HL-60/S4 treated with phorbol 12-myristate 13-acetate at 8.2 ng/mL for 4 days and 3 days (cell line): Measurements from ENCODE around the gene HPCAL1.

Experiments used
- in situ Hi-C: fragments of 300-500 bp; cut with MboI; formaldehyde crosslinking; loops from 2 replicates; pipeline ENCODE4 v1.15.0; 2022; ENCODE audit warnings: low sequenced_read_pairs

Gene HPCAL1

GRCh38 chr2:10333966-10334365 lies 31.3 kb downstream of the HPCAL1 start:
- in situ Hi-C loops, result no loop called here

DNA sequence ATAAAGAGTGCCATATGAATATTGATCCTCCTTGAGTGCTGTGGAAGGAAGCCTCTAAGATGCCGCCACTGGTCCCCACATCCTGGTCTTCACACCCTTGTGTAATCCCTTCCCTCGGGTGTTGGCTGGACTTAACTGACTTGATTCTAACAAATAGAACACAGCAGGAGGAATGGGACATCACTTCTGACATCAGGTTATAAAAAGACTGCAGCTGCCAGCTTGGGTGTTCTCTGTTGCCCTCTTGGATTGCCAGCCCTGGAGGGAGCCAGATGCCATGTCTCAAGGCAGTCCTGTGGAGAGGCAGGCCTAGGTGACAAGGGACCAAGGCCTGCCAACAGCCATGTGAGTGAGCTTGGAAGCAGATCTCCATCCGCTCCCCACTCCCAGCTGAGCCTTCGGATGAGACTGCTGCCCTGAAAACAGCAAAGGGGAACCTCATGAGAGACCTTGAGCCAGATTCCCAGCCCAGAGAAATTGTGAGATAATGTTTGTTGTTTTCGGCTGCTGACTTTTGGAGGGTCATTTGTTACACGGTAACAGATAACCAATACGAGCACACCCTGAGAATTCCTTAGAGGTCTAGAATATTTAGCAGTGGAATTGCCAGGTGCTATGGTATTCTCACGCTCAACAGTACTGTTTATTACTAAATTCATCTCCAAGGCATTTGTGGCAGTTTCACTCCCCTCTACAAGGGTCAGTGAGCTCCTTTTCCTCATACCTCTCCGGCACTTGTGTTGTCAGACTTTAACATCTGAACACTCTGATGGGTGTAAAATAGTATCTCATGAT lies 32.5 kb downstream of the HPCAL1 start:
- in situ Hi-C loops, result no loop called here

DNA sequence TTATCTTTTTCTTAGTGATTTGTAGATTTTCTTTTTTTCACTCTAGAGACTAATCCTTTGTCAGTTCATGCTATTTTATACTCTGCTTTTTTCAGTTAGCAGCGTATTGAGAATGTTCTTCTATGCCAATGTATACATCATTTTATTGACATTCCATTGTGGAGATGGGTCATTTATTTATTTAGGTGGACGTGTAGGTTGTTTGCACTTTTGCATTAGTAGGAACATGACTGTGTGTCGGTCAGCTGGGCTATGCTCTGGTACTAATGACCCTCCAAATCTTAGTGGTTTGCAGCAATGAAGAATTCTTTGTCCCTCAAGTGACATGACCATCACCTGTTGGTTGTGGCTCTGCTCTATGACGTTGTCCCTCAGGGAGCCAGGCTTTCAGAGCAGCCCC lies 33.6 kb downstream of the HPCAL1 start:
- in situ Hi-C loops, result no loop called here

DNA sequence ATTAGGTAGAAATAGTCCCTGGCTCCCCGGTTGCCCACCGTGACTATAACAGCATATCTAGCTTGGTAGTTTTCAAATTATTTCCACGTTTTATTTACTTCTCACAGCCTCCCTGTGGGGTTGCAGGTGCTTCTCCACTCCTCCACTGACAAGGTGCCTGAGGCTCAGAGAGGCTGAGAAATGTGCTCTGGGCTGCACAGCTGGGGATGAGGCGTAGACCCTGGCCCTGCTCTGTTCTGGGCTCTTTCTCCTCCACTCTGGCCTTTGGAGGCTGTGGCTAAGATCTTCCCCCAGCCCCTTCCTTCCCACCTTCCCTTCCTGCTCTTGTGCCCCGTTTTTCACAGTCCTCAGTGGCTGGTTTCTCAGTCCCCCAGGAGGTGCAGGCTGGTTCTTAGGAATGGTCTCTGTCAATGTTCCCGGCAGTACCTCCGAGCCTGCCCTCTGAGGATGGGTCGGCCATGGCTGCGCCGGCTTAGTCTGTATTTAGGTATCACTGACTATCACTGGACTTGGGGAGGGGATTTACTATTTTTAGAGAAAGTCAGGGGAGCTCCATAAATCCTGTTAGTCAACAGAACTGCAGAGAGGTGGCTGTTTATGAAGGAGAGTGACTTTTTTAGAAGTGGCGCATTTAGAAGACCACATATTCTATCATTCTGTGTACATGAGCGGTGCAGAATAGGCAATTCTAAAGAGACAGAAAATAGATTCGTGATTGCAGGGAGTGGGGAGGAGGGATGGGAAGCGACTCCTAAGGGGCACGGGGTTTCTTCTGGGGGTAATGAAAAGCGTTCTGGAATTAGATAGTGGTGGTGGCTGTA lies 35.0 kb downstream of the HPCAL1 start:
- in situ Hi-C loops, result no loop called here

- in situ Hi-C loops, result no loop called here
Observed at GRCh38 chr2:10338270-10339188, 35.8 kb downstream of the HPCAL1 start.

GRCh38 chr2:10339647-10340592 lies 37.2 kb downstream of the HPCAL1 start:
- in situ Hi-C loops, result no loop called here

DNA sequence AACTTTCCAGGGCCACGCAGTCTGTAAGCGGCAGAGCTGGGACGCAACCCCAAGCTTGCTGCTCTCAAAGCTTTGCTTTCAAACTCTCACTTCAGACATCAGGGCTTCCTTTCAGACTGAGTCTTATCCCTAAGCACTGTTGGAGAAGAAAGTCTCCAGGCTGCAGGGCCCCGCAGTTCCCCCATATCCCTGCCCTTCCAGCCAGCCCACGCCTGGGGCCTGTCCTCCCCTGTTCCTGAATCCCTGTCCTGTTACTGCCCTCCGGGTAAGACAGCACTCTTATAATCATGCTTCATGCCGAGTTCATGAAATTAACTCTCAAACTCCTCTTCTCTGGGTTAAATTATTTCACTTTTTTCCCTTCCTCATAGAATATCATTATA lies 37.9 kb downstream of the HPCAL1 start:
- in situ Hi-C loops, result no loop called here

- in situ Hi-C loops, result no loop called here
Observed at GRCh38 chr2:10341193-10341592, 38.5 kb downstream of the HPCAL1 start.

DNA sequence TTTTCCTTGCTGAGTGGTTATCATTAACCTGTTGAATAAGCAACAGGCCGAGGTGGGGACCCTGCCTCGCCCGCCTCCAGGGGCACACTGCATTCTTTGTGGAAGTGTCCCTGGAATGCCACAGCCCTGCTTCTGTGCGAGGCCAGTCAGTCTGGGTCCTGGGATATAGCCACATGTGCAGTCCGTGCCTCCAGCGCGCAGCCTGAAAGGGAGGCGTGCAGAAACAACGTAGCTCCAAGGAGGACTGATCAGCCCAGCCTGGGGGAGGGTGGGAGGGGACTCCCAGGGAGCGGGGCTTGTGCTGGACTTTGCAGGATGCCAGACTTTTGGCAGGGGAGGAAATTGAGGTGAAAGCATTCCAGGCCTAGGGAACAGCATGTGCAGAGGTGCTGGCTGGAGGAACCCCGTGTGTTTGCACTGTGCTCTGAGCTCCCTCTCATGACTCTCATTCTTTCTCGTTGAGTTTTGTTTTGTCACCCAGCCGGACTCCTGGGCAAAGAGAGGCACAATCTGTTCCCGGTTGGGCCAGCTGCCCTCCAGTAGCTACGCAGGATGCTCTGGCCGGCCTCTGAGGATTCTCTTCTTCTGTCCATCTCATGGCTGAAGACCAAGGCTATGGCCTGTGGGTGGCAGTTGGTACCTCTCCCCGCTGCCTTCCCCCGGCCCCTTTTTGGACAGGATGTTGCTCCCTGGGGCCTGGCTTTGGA lies 39.7 kb downstream of the HPCAL1 start:
- in situ Hi-C loops, result no loop called here

DNA sequence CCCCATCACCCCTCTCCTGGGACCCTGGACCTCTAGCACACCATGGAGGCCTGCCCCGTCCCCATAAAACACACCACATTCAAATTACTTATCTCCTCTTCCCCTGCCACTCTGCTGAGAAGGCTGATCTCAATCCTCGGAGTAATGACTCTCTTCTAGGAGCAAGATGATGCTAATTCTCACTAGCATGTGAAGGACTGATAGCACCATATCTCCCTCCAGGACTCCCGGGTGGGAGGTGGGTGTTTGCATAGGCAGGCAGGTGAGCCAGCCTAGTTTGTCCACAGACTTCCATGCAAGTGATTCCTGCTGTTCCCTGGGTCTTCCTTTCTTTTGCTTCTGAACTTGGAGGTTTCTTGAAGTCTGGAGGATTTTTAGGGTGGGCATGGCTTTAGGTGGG lies 40.5 kb downstream of the HPCAL1 start:
- in situ Hi-C loops, result no loop called here

GRCh38 chr2:10343658-10344057 lies 41.0 kb downstream of the HPCAL1 start:
- in situ Hi-C loops, result no loop called here

DNA sequence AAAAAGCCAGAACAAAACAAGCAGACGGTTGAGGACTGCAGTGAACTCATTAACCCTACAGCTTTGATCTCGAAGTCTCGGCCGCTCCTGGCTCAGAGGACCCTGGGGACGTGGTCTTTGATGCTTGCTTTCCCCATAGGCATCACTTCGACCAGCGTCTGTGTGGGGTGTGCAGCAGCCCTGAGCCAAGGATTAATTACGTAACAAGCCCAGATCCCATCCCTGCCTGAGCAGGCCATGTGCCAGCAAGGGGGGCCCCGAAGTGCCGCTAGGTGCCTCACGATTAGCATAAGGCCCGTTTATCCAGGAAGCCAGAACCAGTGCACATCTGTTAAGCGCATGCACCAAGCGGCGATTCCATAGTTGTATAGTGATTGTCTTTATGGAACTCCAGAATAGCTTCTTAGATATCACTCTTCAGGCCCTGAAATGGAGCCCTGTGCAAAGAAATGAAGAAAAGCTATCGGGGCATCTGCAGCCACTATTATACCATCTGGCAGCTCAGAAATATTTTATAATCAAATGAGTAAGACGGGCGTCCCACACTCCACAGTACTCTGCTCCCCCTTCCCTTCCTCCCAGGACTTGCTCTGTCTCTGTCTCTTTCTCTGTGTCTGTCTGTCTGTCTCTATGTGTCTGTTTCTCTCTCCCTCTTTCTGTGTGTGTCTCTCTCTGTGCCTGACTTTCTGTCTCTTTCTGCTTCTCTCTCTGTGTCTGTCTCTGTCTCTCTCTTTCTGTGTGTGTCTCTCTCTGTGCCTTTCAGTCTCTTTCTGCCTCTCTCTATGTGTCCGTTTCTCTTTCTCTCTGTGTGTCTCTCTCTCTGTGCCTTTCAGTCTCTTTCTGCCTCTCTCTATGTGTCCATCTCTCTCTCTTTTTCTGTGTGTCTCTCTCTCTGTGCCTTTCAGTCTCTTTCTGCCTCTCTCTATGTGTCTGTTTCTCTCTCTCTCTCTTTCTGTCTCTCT lies 41.7 kb downstream of the HPCAL1 start:
- in situ Hi-C loops, result no loop called here

DNA sequence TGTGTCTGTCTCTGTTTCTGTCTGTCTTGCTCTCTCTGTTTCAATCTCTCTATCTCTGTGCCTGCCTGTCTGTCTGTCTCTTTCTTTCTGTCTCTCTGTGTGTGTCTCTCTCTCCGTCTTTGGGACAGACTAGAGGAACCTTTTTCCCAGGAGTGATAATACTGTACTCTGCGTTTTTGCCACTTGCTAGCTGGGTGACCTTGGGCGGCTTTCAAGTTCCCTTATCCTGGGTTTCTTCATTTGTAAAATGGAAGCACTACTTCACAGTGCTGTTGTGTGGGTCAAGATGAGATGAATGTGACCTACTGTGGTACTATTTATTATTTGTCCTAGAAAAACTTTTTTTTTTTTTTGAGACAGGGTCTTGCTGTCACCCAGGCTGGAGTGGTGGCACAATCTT lies 42.4 kb downstream of the HPCAL1 start:
- in situ Hi-C loops, result no loop called here

- in situ Hi-C loops, result no loop called here
Observed at GRCh38 chr2:10345813-10346212, 43.1 kb downstream of the HPCAL1 start.

GRCh38 chr2:10346929-10347561 lies 44.3 kb downstream of the HPCAL1 start:
- in situ Hi-C loops, result no loop called here

- in situ Hi-C loops, result no loop called here
Observed at GRCh38 chr2:10347562-10347948, 44.9 kb downstream of the HPCAL1 start.

DNA sequence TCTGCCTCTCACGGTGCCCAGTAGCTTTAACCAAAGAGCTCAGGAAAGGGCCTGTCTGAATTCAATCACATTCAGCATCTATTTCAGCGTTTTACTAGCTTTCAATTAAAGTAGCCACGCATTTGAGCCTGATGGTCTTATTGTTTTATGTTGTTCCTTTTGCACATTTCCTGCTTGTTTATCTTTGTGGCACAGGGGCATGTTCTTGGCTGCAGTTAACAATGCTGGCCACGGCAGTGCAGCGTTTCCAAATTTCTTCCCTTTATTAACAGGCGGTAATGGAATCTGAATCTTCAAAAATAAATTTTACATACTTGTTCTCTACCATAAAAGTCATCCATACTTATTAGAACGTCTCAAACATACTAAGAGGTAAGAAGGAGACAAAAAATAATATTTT lies 46.2 kb downstream of the HPCAL1 start:
- in situ Hi-C loops, result no loop called here

- in situ Hi-C loops, result no loop called here
Observed at GRCh38 chr2:10350761-10351160, 48.1 kb downstream of the HPCAL1 start.
